Measurements from ENCODE around the gene ABCA2.

DNA sequence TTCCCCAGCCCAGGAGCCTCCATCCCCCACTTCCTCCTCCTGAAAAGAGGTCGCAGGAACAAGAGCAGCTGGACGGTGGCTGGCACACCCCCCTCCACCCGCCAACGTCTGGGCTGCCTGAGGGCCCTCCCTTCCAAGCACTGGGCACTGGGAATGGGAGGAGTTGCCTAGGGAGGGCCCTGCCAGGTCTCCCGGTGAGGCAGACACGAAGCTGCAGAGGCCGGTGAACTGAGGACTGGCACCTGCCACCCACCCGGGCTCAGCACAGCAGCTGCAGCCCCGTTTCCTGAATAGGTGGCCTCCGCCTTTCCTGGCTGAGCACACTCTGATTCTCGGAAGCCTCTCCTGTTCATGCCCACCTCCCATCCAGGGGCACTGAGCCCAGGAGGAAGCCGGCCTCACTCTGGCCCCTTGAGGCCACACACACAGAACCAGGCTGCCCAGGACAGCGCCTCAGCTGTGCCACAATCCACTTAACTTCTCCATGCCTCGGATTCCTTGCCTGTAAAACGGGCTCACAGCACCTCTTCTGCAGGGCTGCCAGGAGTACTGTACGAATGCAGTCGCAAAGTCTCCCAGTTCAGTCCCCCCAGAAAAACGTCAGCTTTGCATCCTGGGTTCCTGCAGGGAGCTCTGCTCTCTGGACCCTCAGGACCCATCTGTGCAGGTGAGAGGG is 16.6 kb upstream of the ABCA2 start:
- TF ChIP-seq POLR2A (IDR thresholded peaks at IDR 0.05): no peak
- TF ChIP-seq, protein P1, sequence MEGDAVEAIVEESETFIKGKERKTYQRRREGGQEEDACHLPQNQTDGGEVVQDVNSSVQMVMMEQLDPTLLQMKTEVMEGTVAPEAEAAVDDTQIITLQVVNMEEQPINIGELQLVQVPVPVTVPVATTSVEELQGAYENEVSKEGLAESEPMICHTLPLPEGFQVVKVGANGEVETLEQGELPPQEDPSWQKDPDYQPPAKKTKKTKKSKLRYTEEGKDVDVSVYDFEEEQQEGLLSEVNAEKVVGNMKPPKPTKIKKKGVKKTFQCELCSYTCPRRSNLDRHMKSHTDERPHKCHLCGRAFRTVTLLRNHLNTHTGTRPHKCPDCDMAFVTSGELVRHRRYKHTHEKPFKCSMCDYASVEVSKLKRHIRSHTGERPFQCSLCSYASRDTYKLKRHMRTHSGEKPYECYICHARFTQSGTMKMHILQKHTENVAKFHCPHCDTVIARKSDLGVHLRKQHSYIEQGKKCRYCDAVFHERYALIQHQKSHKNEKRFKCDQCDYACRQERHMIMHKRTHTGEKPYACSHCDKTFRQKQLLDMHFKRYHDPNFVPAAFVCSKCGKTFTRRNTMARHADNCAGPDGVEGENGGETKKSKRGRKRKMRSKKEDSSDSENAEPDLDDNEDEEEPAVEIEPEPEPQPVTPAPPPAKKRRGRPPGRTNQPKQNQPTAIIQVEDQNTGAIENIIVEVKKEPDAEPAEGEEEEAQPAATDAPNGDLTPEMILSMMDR (IDR thresholded peaks at IDR 0.05): no peak
- peak in 2 of 3 donors; percentile 57 to 65 for TF ChIP-seq POLR2AphosphoS5 (IDR thresholded peaks at IDR 0.05)
- no peak for TF ChIP-seq EP300 (IDR thresholded peaks at IDR 0.05)

Measured in stomach (tissue), 4 donors.